ENCODE results near the gene ADAMTS9. TPM values are rescaled to one million over a fixed set of nuclear protein-coding genes. Genes with fewer than 3 reads are reported as not detected.

The ADAMTS9 gene
- total RNA-seq, 2 experiments from 2014 or later, result not detected

GRCh38 chr3:64668582-64669510 lies 19.0 kb downstream of the ADAMTS9 start:
- no peak overlapping the region for H3K27ac Mint-ChIP-seq
- H3K27ac ChIP-seq (ENCODE audit: low read depth in 1 of 2, low read length in 2 of 2), result no peak overlapping the region
- H3K27me3 Mint-ChIP-seq, result no peaks in the 10 kb centered on the region
- intact Hi-C loops (cut with DNase I, micrococcal nuclease), result no loop called here
- no peaks in the 10 kb centered on the region for H3K9me3 Mint-ChIP-seq
- POLR2A ChIA-PET, result no interaction called here
- H3K27me3 ChIP-seq (ENCODE audit: control insufficient read depth in 1 of 2, insufficient read depth in 2 of 2, low read length in 2 of 2), result no peaks in the 10 kb centered on the region
- no peaks in the 10 kb centered on the region for H3K36me3 Mint-ChIP-seq (ENCODE audit: low read depth)
- ATAC-seq (ENCODE audit: poor library complexity), result no peak
- H3K4me3 Mint-ChIP-seq, result no peak overlapping the region
- H3K4me1 ChIP-seq (ENCODE audit: insufficient read depth, low read length), result no peaks in the 10 kb centered on the region
- CTCF ChIA-PET, result no interaction called here
- no peaks in the 10 kb centered on the region for H3K4me1 Mint-ChIP-seq (ENCODE audit: low read depth)
- H3K9me3 ChIP-seq (ENCODE audit: control insufficient read depth in 1 of 2, insufficient read depth in 1 of 2, low read length in 2 of 2), result peaks cover 0 to 4% of the 10 kb centered on the region in 2 experiments
- H3K36me3 ChIP-seq (ENCODE audit: insufficient read depth, low read length), result no peaks in the 10 kb centered on the region
- DNase-seq, result no peak
- TF ChIP-seq, protein P1, sequence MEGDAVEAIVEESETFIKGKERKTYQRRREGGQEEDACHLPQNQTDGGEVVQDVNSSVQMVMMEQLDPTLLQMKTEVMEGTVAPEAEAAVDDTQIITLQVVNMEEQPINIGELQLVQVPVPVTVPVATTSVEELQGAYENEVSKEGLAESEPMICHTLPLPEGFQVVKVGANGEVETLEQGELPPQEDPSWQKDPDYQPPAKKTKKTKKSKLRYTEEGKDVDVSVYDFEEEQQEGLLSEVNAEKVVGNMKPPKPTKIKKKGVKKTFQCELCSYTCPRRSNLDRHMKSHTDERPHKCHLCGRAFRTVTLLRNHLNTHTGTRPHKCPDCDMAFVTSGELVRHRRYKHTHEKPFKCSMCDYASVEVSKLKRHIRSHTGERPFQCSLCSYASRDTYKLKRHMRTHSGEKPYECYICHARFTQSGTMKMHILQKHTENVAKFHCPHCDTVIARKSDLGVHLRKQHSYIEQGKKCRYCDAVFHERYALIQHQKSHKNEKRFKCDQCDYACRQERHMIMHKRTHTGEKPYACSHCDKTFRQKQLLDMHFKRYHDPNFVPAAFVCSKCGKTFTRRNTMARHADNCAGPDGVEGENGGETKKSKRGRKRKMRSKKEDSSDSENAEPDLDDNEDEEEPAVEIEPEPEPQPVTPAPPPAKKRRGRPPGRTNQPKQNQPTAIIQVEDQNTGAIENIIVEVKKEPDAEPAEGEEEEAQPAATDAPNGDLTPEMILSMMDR (IDR thresholded peaks at IDR 0.05), result no peak
- no peak overlapping the region for H3K4me3 ChIP-seq (ENCODE audit: low read length)

DNA sequence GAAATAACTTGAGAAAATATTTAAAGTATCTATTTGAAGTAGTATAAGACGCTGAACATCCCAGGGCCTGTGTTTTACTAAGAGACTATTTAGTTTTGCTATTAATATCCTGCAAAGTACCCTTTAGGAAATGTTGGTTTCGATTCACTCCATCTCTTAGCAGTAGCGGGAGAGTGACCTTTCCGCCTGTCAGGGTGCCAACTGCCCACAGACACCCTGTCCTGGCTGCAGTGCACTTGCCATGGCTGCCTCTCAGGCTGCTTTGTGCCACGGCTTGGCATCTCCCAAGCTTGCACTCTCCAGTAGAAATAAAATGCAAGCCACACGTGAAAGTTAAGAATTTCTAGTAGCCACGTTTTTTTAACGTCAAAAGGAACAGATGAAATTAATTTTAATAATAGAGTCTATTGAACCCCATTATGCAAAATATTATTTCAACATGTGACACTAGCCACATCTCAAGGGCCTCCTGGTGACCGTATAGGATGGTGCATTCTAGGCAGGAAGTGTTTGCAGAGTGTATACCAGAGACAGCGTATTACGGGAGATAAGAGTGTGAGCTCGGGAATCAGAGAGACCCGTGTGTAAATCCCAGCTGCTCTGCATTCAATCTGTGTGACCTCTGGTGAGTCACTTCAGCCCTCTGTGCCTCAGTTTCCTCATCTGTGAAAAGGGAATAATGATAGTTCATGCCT lies 19.8 kb downstream of the ADAMTS9 start:
- DNase-seq (no peak), ATAC-seq (ENCODE audit: poor library complexity) (no peak)
- no peaks in the 10 kb centered on the region for H3K4me1 ChIP-seq (ENCODE audit: insufficient read depth, low read length)
- Mint-ChIP-seq H3K9me3 (no peaks in the 10 kb centered on the region), H3K36me3 (ENCODE audit: low read depth) (no peaks in the 10 kb centered on the region), H3K4me3 (no peak overlapping the region), H3K4me1 (ENCODE audit: low read depth) (no peaks in the 10 kb centered on the region), H3K27me3 (no peaks in the 10 kb centered on the region), H3K27ac (no peak overlapping the region)
- ChIA-PET POLR2A (no interaction called here), CTCF (no interaction called here)
- no peak overlapping the region for H3K27ac ChIP-seq (ENCODE audit: low read depth in 1 of 2, low read length in 2 of 2)
- H3K27me3 ChIP-seq (ENCODE audit: control insufficient read depth in 1 of 2, insufficient read depth in 2 of 2, low read length in 2 of 2), result no peaks in the 10 kb centered on the region
- TF ChIP-seq, protein P1 (IDR thresholded peaks at IDR 0.05), result no peak
- intact Hi-C loops (cut with DNase I, micrococcal nuclease), result no loop called here
- no peaks in the 10 kb centered on the region for H3K36me3 ChIP-seq (ENCODE audit: insufficient read depth, low read length)
- peaks cover 0 to 4% of the 10 kb centered on the region in 2 experiments for H3K9me3 ChIP-seq (ENCODE audit: control insufficient read depth in 1 of 2, insufficient read depth in 1 of 2, low read length in 2 of 2)
- H3K4me3 ChIP-seq (ENCODE audit: low read length), result no peak overlapping the region

DNA sequence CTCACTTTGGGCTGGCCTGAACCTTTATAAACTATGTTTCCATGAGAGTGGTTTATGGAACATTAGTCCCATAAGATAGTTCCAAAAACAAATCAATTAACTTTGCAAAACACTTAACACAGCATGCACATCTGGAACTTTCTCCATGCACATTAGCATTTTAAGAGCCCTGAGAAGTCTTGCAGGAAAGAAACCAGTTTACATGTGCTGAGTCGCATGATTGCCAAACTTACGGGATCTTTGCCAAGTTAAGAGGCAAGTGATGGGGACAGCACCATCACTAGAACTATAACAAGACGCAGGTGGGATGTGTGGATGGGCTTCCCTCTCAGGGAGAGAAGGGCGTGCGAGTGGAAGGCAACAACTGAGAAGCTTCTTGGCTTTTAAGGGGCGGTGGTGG lies 20.7 kb downstream of the ADAMTS9 start:
- peaks cover 4 to 8% of the 10 kb centered on the region in 2 experiments for H3K9me3 ChIP-seq (ENCODE audit: control insufficient read depth in 1 of 2, insufficient read depth in 1 of 2, low read length in 2 of 2)
- no peaks in the 10 kb centered on the region for H3K4me1 ChIP-seq (ENCODE audit: insufficient read depth, low read length)
- no peaks in the 10 kb centered on the region for H3K36me3 ChIP-seq (ENCODE audit: insufficient read depth, low read length)
- peaks cover 3% of the 10 kb centered on the region for H3K9me3 Mint-ChIP-seq
- no peak overlapping the region for H3K27ac ChIP-seq (ENCODE audit: low read depth in 1 of 2, low read length in 2 of 2)
- H3K4me3 Mint-ChIP-seq, result no peak overlapping the region
- ATAC-seq (ENCODE audit: poor library complexity), result no peak
- H3K36me3 Mint-ChIP-seq (ENCODE audit: low read depth), result no peaks in the 10 kb centered on the region
- no peak overlapping the region for H3K27ac Mint-ChIP-seq
- no peak for DNase-seq
- H3K27me3 ChIP-seq (ENCODE audit: control insufficient read depth in 1 of 2, insufficient read depth in 2 of 2, low read length in 2 of 2), result no peaks in the 10 kb centered on the region
- CTCF ChIA-PET, result no interaction called here
- no peak overlapping the region for H3K4me3 ChIP-seq (ENCODE audit: low read length)
- POLR2A ChIA-PET, result no interaction called here
- no peaks in the 10 kb centered on the region for H3K27me3 Mint-ChIP-seq
- TF ChIP-seq, protein P1 (IDR thresholded peaks at IDR 0.05), result no peak
- intact Hi-C loops (cut with DNase I, micrococcal nuclease), result no loop called here
- no peaks in the 10 kb centered on the region for H3K4me1 Mint-ChIP-seq (ENCODE audit: low read depth)

Data from CD4-positive, alpha-beta T cell (primary cell).